Psoas muscle (tissue), 8 donors: ENCODE data around the gene CPNE1. TPM values are rescaled to one million over a fixed set of nuclear protein-coding genes. Genes with fewer than 3 reads are reported as not detected.

Source experiments
- ATAC-seq, 4 donors: fragments of 200-7000 bp; cut with Tn5 transposase; one replicate each; pipeline ENCODE4 v1.9.1; 2020; ENCODE audit warnings: moderate library complexity in 3 of 4, mild to moderate bottlenecking in 2 of 4
- DNase-seq, 2 donors: peaks; one replicate each; pipeline ENCODE4 v3.0.0-alpha.2; 2020
- H3K27ac ChIP-seq: fragments of 200-600 bp; one replicate; pipeline ENCODE4 v1.8.0; 2022
- H3K27me3 ChIP-seq, 3 donors: fragments of 200-600 bp in 1 of 3; one replicate each; pipeline versions ENCODE4 v1.6.1 to v1.8.0; 2013 to 2022; ENCODE audit warnings: low read length in 2 of 3, mild to moderate bottlenecking in 2 of 3, moderate library complexity in 1 of 3; ENCODE audit not compliant: insufficient read depth in 3 of 3
- H3K36me3 ChIP-seq, 2 donors: fragments of 200-600 bp in 1 of 2; one replicate each; pipeline versions ENCODE4 v1.6.1 to v1.8.0; 2013 to 2022; ENCODE audit warnings: low read depth in 1 of 2, mild to moderate bottlenecking in 1 of 2, moderate library complexity in 1 of 2; ENCODE audit not compliant: insufficient read depth in 1 of 2
- H3K4me1 ChIP-seq: fragments of 200-600 bp; one replicate; pipeline ENCODE4 v1.8.0; 2022
- H3K4me3 ChIP-seq: fragments of 200-600 bp; one replicate; pipeline ENCODE4 v1.8.0; 2022; ENCODE audit warnings: mild to moderate bottlenecking
- H3K9me3 ChIP-seq: fragments of 200-600 bp; one replicate; pipeline ENCODE4 v1.8.0; 2022
- CTCF ChIP-seq: fragments of 200-600 bp; IDR thresholded peaks from one replicate; pipeline ENCODE4 v1.8.0; 2022; ENCODE audit warnings: antibody characterized with exemption
- WGBS, 3 donors: extraction: QIAGEN DNeasy Blood & Tissue Kit; methylation state at CpG; one replicate each; pipeline versions ENCODE4 v1.1.6 to v1.1.7; 2013; 5-methylcytosine and 5-hydroxymethylcytosine counted together
- intact Hi-C, 2 donors: fragments of 100-400 bp; cut with DNase I; formaldehyde crosslinking; loops; one replicate each; pipeline versions ENCODE4 v1.11.0 to v1.14.2; 2022
- polyA plus RNA-seq, 3 donors: library from polyadenylated mRNA; stranded (reverse); fragments of 200-250 nt; gene quantifications; one replicate each; pipeline ENCODE4 v1.2.3, GENCODE V29; 2013
- total RNA-seq, 4 donors: library from RNA; stranded (reverse); fragmentation: NEBNext Ultra II Directional in 2 of 4; extraction: Animal tissue kit (Norgen Biotek cat#: 25700) in 2 of 4; gene quantifications; one replicate each; pipeline versions ENCODE4 v1.2.1 to v1.2.4, GENCODE V29; 2021 to 2023
- donor health status: healthy with polysubstance abuse.
- donor health status: DM: no; HTN: no; CAD: no; lungs with moderate emphysema.
- donor health status: Bipolar disorder and iron deficiency.
- donor health status: healthy.
- donor health status: DM: yes; HTN: yes; CAD: no.
- donor health status: DM: no; HTN: no; CAD: no.
- donor health status: DM: no; HTN: no; CAD: no.
- donor health status: DM: yes; HTN: yes; CAD: no.

CPNE1 gene
- total and polyA plus RNA-seq, 7 donors: 55.9 to 75.4 (median 62.1) TPM

GRCh38 chr20:35651958-35652357 is 12.7 kb downstream of the CPNE1 start:
- Histone ChIP-seq H3K27me3 (no peaks in the 10 kb centered on the region), H3K27ac (no peak overlapping the region), H3K36me3 (peaks cover 4 to 38% of the 10 kb centered on the region in 2 donors), H3K9me3 (no peaks in the 10 kb centered on the region), H3K4me3 (no peak overlapping the region), H3K4me1 (peaks cover 51% of the 10 kb centered on the region)
- TF ChIP-seq CTCF: no peak
- intact Hi-C loops: loop anchor here in 1 of 2 donors (10.0 kb wide), 1 partner anchor 63 kb away; no protein-coding TSS in a partner anchor
- peak in 1 of 4 donors; percentile 41 for ATAC-seq
- no peak for DNase-seq

GRCh38 chr20:35650632-35651031 is 14.1 kb downstream of the CPNE1 start:
- Histone ChIP-seq H3K4me3 (no peak overlapping the region), H3K36me3 (peaks cover 4 to 38% of the 10 kb centered on the region in 2 donors), H3K4me1 (peaks cover 41% of the 10 kb centered on the region), H3K27me3 (no peaks in the 10 kb centered on the region), H3K9me3 (no peaks in the 10 kb centered on the region), H3K27ac (peak overlapping the region; percentile 8)
- 80 to 84% (median 80%) methylated on average over 3 of the region's 3 CpGs for WGBS, 3 donors
- TF ChIP-seq CTCF: no peak
- intact Hi-C loops: loop anchor here in 1 of 2 donors (10.0 kb wide), 1 partner anchor 64 kb away; no protein-coding TSS in a partner anchor
- no peak for DNase-seq
- ATAC-seq: peak in 2 of 4 donors; percentile 46 to 53

GRCh38 chr20:35648836-35649235 is 15.9 kb downstream of the CPNE1 start:
- H3K9me3 ChIP-seq: no peaks in the 10 kb centered on the region
- H3K4me3 ChIP-seq: no peak overlapping the region
- peaks cover 50% of the 10 kb centered on the region for H3K4me1 ChIP-seq
- ATAC-seq (no peak), DNase-seq (no peak)
- no peaks in the 10 kb centered on the region for H3K27me3 ChIP-seq
- intact Hi-C loops: no loop called here
- no peak overlapping the region for H3K27ac ChIP-seq
- TF ChIP-seq CTCF: no peak
- H3K36me3 ChIP-seq: peaks cover 0 to 23% of the 10 kb centered on the region in 2 donors

- H3K4me3 ChIP-seq: no peak overlapping the region
- TF ChIP-seq CTCF: no peak
- H3K4me1 ChIP-seq: peaks cover 20% of the 10 kb centered on the region
- no peaks in the 10 kb centered on the region for H3K27me3 ChIP-seq
- no peaks in the 10 kb centered on the region for H3K9me3 ChIP-seq
- H3K27ac ChIP-seq: no peak overlapping the region
- 83 to 90% (median 89%) methylated on average over 2 of the region's 2 CpGs for WGBS, 3 donors
- H3K36me3 ChIP-seq: no peaks in the 10 kb centered on the region
- intact Hi-C loops: no loop called here
- ATAC-seq: no peak
- no peak for DNase-seq
Observed at GRCh38 chr20:35644806-35645205, 19.9 kb downstream of the CPNE1 start.

- Histone ChIP-seq H3K36me3 (no peaks in the 10 kb centered on the region), H3K27ac (no peak overlapping the region), H3K9me3 (no peaks in the 10 kb centered on the region), H3K27me3 (no peaks in the 10 kb centered on the region), H3K4me3 (no peak overlapping the region), H3K4me1 (peaks cover 18% of the 10 kb centered on the region)
- no peak for TF ChIP-seq CTCF
- 88 to 92% (median 89%) methylated on average over 7 of the region's 7 CpGs for WGBS, 3 donors
- DNase-seq: no peak
- intact Hi-C loops: loop anchor here in 1 of 2 donors (1.0 kb wide), 1 partner anchor 37 kb away; no protein-coding TSS in a partner anchor
- no peak for ATAC-seq
Observed at GRCh38 chr20:35643045-35643444, 21.7 kb downstream of the CPNE1 start.
